GM21423 (cell line): ENCODE results near the gene PLCH1.
A peak's percentile ranks its signal among the peaks of the same experiment; 100 is the strongest.

Experiments used
- ATAC-seq: cut with Tn5 transposase; IDR thresholded peaks from one replicate; pipeline ENCODE4 v1.9.1; 2021; ENCODE audit warnings: mild to moderate bottlenecking, moderate library complexity; ENCODE audit not compliant: unreplicated experiment

PLCH1 gene, protein sequence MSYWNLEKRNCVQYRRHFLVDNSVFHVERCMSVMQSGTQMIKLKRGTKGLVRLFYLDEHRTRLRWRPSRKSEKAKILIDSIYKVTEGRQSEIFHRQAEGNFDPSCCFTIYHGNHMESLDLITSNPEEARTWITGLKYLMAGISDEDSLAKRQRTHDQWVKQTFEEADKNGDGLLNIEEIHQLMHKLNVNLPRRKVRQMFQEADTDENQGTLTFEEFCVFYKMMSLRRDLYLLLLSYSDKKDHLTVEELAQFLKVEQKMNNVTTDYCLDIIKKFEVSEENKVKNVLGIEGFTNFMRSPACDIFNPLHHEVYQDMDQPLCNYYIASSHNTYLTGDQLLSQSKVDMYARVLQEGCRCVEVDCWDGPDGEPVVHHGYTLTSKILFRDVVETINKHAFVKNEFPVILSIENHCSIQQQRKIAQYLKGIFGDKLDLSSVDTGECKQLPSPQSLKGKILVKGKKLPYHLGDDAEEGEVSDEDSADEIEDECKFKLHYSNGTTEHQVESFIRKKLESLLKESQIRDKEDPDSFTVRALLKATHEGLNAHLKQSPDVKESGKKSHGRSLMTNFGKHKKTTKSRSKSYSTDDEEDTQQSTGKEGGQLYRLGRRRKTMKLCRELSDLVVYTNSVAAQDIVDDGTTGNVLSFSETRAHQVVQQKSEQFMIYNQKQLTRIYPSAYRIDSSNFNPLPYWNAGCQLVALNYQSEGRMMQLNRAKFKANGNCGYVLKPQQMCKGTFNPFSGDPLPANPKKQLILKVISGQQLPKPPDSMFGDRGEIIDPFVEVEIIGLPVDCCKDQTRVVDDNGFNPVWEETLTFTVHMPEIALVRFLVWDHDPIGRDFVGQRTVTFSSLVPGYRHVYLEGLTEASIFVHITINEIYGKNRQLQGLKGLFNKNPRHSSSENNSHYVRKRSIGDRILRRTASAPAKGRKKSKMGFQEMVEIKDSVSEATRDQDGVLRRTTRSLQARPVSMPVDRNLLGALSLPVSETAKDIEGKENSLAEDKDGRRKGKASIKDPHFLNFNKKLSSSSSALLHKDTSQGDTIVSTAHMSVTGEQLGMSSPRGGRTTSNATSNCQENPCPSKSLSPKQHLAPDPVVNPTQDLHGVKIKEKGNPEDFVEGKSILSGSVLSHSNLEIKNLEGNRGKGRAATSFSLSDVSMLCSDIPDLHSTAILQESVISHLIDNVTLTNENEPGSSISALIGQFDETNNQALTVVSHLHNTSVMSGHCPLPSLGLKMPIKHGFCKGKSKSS (N-terminal part only)

DNA sequence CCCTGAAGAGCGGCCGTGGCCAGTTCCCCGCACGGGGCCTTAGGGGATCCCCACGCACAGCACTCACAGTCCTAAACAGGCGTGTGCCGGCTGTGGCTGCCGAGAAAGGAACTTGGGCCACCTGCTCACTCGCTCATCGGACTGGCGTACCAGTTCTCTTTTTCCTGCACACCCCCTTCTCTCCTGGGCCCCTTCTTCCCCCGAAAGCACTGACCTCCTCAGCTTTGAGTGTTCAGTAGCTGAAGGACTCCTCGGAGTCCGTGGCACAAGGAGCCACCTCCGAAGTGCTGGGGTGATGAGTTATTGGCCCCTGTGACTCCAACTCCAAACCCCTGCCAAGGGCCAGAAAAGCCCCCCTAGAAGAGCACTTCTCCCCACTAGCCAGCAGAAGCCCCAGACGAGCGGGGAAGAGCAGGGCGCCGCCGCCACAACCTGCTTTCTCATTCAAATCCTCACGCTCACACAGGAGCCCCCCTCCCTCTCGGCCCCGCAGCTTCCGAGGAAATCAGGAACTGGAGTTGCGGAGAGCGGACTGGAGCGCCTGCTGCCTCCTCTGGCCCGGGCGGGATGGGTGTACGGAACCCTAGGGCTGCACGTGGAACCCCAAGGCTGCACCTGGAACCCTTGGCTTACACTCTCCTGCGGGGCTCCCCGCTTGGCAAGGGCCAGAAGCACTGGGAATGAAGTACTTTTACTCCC is at the start of gene PLCH1:
Gene PLCH1, minus strand, starts transcription at position 446 of the 699 bp plus-strand sequence. CDS start 40,847 bp downstream, outside the sequence.
- ATAC-seq: peak; percentile 57

- no peak for ATAC-seq
These were observed 47.7 kb upstream of the PLCH1 start for GRCh38 chr3:155792532-155792931.

DNA sequence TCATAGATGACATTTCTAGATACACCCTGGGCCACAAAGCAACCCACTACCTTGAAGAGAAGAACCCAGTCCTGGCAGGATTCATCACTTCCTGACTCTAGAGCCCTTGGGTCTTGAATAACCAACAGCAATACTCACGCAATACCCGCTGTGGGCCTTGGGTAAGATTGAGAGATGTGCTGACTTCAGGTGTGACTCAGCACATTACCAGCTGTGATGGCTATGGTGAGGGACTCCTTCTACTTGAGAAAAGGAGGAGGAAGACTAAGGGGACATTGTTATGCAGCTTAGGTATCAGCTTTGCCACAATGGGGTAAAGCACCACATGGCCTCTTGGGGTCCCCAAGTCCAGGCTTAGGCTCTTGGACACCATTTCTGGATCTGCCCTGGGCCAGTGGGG is 46.3 kb upstream of the PLCH1 start:
- ATAC-seq: no peak

DNA sequence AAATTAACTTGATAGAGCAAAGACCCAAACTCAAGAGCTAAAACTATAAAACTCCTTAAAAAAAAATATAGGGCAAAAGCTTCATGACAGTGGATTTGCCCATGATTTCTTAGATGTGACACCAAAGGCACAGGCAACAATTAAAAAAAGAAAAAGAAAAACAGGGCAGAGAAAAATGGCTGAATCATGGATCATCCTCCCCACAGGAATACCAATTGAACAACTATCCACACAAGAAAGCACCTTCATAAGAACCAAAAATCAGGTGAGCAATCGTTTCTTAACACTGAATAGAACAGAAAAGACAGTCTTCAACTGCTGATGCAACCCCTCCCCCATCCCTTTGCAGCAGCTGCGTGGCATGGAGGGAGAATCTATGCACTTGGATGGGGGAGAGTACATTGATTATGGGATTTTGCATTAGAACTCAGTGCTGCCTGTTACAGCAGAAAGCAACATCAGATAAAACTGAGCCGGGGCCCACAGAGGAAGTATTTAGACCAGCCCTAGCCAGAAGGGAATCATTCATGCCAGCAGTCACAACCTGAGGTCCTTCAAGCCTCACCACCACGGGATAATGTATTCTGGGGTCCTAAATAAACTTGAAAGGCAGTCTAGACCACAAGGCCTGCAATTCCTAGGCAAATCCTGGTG is 45.5 kb upstream of the PLCH1 start:
- ATAC-seq: no peak

GRCh38 chr3:155785662-155786295 is 40.9 kb upstream of the PLCH1 start:
- no peak for ATAC-seq

DNA sequence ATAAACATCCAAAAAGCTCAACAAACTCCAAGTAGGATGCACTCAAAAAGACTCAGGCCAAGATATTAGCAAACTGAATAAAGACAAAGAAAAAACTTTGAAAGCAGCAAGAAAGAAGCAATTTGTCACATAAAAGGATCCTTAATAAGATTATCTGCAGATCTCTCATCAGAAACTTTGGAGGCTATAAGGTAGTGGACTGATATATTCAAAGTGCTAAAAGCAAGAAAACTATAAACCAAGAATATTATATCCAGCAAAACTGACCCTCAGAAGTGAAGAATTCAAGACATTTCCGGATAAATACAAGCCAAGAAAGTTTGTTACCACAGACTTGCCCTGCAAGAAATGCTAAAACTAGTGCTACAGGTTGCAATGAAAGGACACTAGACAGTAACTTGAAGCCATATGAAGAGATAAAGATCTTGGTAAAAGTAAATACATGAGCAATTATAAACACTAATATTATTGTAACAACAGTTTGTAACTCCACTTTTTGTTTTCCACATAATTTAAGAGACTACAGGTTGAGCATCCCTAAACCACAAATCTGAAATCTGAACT is 37.6 kb upstream of the PLCH1 start:
- no peak for ATAC-seq

GRCh38 chr3:155780291-155780690 is 35.4 kb upstream of the PLCH1 start:
- ATAC-seq: no peak

- ATAC-seq: no peak
These were observed 33.6 kb upstream of the PLCH1 start for GRCh38 chr3:155778462-155778861.

GRCh38 chr3:155772801-155773200 is 27.9 kb upstream of the PLCH1 start:
- no peak for ATAC-seq

- ATAC-seq: no peak
These were observed 26.3 kb upstream of the PLCH1 start for GRCh38 chr3:155771126-155771525.

GRCh38 chr3:155766206-155766605 is 21.3 kb upstream of the PLCH1 start:
- no peak for ATAC-seq

- no peak for ATAC-seq
These were observed 19.1 kb upstream of the PLCH1 start for GRCh38 chr3:155763870-155764463.

GRCh38 chr3:155760653-155761052 is 15.8 kb upstream of the PLCH1 start:
- ATAC-seq: no peak

GRCh38 chr3:155757577-155757976 is 12.7 kb upstream of the PLCH1 start:
- no peak for ATAC-seq

DNA sequence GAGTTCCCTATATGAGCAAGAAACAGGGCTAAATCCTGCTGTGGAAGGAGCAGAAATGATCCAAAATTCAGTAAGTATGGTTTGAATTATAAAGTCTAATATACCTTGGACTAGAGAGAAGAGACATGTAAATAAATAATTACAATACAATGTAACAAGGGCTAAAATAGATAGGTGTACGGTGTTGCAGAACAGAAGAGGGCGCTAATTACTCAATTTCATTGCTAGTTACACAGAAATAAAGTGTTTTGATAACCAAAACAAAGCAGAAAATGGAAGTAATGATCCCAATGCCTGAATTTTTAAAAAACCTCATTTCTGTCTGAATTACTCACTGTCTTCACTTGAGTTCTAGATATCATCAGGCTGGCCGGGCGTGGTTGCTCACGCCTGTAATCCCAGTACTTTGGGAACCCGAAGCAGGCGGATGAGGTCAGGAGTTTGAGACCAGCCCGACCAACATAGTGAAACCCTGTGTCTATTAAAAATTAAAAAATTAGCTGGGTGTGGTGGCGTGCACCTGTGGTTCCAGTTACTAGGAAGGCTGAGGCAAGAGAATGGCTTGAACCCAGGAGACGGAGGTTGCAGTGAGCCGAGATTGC is 8.3 kb upstream of the PLCH1 start:
- ATAC-seq: no peak

GRCh38 chr3:155748611-155749365 is 3.9 kb upstream of the PLCH1 start:
- no peak for ATAC-seq

- ATAC-seq: no peak
These were observed 3.0 kb upstream of the PLCH1 start for GRCh38 chr3:155747946-155748290.
